Fibroblast of the aortic adventitia (primary cell): ENCODE results near the gene STARD3NL. TPM values are rescaled to one million over a fixed set of nuclear protein-coding genes. Genes with fewer than 3 reads are reported as not detected.

ENCODE experiments used
- DNase-seq: peaks from one replicate; pipeline ENCODE4 v3.0.0-alpha.2; 2010; ENCODE audit warnings: low read depth
- H3K4me3 ChIP-seq: 2 replicates; pipeline ENCODE4 v1.5.1; 2011; ENCODE audit warnings: low read depth, mild to moderate bottlenecking, control low read depth, low read length, moderate library complexity
- total RNA-seq: library from RNA; depleted of rRNA; stranded (reverse); fragments of >200 nt; gene quantifications from 2 replicates; pipeline ENCODE4 v1.2.3, GENCODE V29; 2012; ENCODE audit warnings: low replicate concordance
- TF ChIP-seq, protein P1 (sequence below): IDR thresholded peaks from 2 replicates; pipeline ENCODE4 v1.5.1; 2011; ENCODE audit warnings: mild to moderate bottlenecking, low read length, control low read depth, inconsistent platforms; ENCODE audit not compliant: insufficient read depth

Gene STARD3NL
- total RNA-seq, 1 donor: 72.3 TPM

DNA sequence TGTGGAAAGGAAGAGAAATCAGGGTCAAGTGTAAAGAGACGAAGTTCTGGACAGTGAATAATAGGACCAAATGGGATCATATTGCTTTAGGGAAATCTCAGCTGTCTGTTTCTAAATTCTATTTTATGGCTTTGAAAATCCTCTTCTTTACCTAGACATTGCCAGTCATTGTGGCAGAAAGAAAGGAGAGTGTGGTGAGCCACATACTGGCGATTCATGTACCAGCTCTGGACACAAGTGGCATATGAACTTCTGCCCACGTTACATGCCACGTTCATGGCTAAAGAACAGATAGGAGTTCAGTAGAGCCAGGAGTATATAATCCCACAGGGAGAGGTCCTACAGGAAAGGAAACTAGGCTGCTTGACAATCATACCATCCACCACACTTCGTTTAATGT, 28.0 kb downstream of the STARD3NL start:
- TF ChIP-seq, protein P1, sequence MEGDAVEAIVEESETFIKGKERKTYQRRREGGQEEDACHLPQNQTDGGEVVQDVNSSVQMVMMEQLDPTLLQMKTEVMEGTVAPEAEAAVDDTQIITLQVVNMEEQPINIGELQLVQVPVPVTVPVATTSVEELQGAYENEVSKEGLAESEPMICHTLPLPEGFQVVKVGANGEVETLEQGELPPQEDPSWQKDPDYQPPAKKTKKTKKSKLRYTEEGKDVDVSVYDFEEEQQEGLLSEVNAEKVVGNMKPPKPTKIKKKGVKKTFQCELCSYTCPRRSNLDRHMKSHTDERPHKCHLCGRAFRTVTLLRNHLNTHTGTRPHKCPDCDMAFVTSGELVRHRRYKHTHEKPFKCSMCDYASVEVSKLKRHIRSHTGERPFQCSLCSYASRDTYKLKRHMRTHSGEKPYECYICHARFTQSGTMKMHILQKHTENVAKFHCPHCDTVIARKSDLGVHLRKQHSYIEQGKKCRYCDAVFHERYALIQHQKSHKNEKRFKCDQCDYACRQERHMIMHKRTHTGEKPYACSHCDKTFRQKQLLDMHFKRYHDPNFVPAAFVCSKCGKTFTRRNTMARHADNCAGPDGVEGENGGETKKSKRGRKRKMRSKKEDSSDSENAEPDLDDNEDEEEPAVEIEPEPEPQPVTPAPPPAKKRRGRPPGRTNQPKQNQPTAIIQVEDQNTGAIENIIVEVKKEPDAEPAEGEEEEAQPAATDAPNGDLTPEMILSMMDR: no peak
- DNase-seq: no peak
- H3K4me3 ChIP-seq: no peak overlapping the region

DNA sequence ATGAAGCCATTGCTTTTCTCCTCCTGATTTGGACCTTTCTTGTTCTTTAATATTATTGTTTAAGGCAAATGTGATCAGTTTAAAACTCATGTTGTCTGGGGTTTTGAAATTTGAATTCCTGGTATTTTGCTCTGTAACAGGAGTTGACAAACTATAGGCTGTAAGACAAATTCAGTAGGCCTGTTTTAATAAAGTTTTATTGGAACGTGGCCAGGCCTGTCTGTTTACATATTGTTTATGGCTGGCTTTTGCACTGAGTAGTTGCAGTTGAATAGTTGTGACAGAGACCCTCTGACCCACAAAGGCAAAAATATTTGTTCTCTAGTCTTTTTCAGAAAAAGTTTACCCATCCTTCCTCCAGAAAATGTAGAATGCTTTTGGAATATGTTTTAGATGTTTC, 29.8 kb downstream of the STARD3NL start:
- no peak for DNase-seq
- TF ChIP-seq, protein P1: no peak
- no peak overlapping the region for H3K4me3 ChIP-seq

DNA sequence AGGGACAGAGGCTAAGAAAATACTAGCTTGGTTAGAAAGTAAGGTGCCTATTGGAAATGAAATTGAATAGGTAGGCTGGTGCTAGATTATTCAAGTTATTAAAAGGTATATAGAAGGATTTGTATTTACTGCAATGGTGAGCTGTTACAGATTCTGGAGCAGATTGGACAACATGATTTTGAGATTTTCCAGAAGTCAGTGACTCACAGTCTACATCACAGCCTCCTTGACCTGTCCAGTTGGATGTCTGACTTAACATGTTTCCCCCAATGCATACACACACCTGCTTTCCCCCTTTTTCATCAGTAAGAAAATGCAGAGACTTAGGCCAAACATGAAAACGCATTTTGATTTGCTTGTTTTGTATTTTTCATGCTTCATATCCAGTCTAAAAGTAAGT, 33.4 kb downstream of the STARD3NL start:
- DNase-seq: peak; percentile 56
- TF ChIP-seq, protein P1: no peak
- no peak overlapping the region for H3K4me3 ChIP-seq

- TF ChIP-seq, protein P1: no peak
- DNase-seq: peak; percentile 64
- H3K4me3 ChIP-seq: no peak overlapping the region
Measured at GRCh38 chr7:38211940-38212339, 33.9 kb downstream of the STARD3NL start.

- TF ChIP-seq, protein P1: no peak
- H3K4me3 ChIP-seq: no peak overlapping the region
- peak; percentile 14 for DNase-seq
Measured at GRCh38 chr7:38215115-38215514, 37.1 kb downstream of the STARD3NL start.

DNA sequence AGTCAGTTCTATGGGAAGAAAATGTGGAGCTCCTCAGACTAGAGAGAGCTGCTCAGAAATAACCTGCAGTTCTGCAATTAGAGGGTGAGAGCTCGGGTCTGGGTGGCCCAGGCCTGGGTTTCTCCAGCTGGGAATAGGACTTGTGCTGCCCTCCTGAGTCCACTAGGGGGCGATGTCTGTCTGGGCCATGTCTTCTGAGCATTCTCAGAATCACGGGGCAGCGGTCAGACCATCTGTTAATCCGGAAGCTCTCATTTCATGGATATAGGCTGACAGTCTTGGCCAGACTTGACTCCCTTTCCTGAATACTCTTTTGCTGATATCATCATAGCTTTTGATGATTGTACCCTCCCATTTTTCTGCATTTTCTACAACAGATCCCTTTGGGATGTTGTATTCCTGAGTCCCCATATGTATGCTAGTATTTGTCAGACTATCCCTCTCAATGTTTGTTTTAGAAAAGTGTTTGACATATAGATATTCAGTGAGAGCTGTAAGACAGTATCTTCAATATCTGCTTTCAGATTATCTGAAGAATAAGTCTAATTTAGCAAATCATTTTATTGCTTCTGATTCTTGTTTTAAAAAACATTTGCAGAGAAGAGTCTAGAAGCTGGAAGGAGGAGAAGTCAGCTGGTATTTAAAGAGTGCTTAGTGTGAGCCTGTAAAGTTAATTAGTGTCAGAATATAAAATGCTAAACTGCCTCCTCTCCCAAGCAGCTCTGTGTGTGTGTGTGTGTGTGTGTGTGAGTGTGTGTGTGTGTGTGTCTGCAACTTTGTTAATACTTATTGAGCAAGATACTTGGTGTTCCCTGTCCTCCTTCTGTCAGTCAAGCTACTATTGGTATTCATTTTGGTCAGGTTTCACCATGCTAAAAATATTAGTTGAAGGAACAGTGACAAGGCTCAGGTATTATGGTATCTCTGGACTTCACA, 38.0 kb downstream of the STARD3NL start:
- no peak overlapping the region for H3K4me3 ChIP-seq
- TF ChIP-seq, protein P1: peak; percentile 99
- DNase-seq: peak; percentile 91
